ENCODE data around the gene MAPK10. TPM values are rescaled to one million over a fixed set of nuclear protein-coding genes. Genes with fewer than 3 reads are reported as not detected.

Gene MAPK10
- total RNA-seq, 3 donors from 2014 or later = 4.2 to 19.2 (median 4.9) TPM

GRCh38 chr4:85940151-85940550 is 419.7 kb downstream of the MAPK10 start:
- no peaks in the 10 kb centered on the region for H3K9me3 ChIP-seq
- no peak overlapping the region for H3K4me3 ChIP-seq
- DNase-seq (no peak), ATAC-seq (no peak)
- TF ChIP-seq CTCF (IDR thresholded peaks at IDR 0.05) = no peak
- intact Hi-C loops (cut with DNase I, micrococcal nuclease) = no loop called here
- no peaks in the 10 kb centered on the region for H3K4me1 ChIP-seq (ENCODE audit: low read depth)
- no peaks in the 10 kb centered on the region for H3K36me3 ChIP-seq (ENCODE audit: low read depth)

Other genes with a start within 250 kb of the MAPK10 start
- gene PTPN13, start 234.3 kb upstream of the MAPK10 start, total RNA-seq = 10 to 100 TPM in 1 of 3 donors, 1 to 10 TPM in 2; 2.9 to 15.6 (median 3.7) TPM